HEK293 (cell line): ENCODE measurements around the gene TAGLN2.

Source experiments
- CTCF ChIA-PET: fragments of 350-600 bp; formaldehyde crosslinking; extraction: SDS; loops from one replicate; lab custom pipeline; 2021; ENCODE audit warnings: antibody characterized with exemption; lab: Yijun Ruan, JAX
- POLR2A ChIA-PET: fragments of 300-600 bp; formaldehyde crosslinking; extraction: SDS; loops from one replicate; lab custom pipeline; 2020; ENCODE audit warnings: antibody characterized with exemption, inconsistent platforms; lab: Yijun Ruan, JAX
- H3K27ac ChIP-seq: fragments of 200-500 bp; sonication (Bioruptor generic); 2 replicates; pipeline ENCODE4 v1.5.1; 2014; ENCODE audit warnings: low read depth, low read length, control low read depth, inconsistent platforms; ENCODE audit errors: extremely low read depth
- H3K36me3 ChIP-seq, 2 experiments: fragments of 200-500 bp in 1 of 2; sonication (Bioruptor generic) in 1 of 2; 1 replicate in 1 of 2; 2 replicates in 1 of 2; pipeline ENCODE4 v1.5.1; 2014 to 2017; ENCODE audit warnings: inconsistent platforms in 2 of 2, low read length in 2 of 2; ENCODE audit not compliant: control insufficient read depth in 2 of 2, insufficient read depth in 1 of 2
- H3K4me1 ChIP-seq: fragments of 200-500 bp; sonication (Bioruptor generic); 2 replicates; pipeline ENCODE4 v1.5.1; 2014; ENCODE audit warnings: mild to moderate bottlenecking, low read length, inconsistent platforms; ENCODE audit not compliant: control insufficient read depth, insufficient read depth
- H3K4me3 ChIP-seq: 2 replicates; pipeline ENCODE4 v1.5.1; 2011; ENCODE audit warnings: low read depth, mild to moderate bottlenecking, control low read depth, low read length, moderate library complexity
- H3K9me3 ChIP-seq: fragments of 200-500 bp; sonication (Bioruptor generic); 2 replicates; pipeline ENCODE4 v1.5.1; 2014; ENCODE audit warnings: low read depth, low read length, inconsistent platforms; ENCODE audit not compliant: control insufficient read depth, insufficient read depth
- EGR2 ChIP-seq: fragments of 450-650 bp; formaldehyde crosslinking; IDR thresholded peaks from 2 replicates; pipeline ENCODE4 v1.5.1; 2016; ENCODE audit warnings: low read depth, missing biosample characterization, missing genetic modification characterization
- GLIS1 ChIP-seq: fragments of 450-650 bp; formaldehyde crosslinking; IDR thresholded peaks from 2 replicates; pipeline ENCODE4 v1.5.1; 2016; ENCODE audit warnings: missing biosample characterization, missing genetic modification characterization
- PRDM4 ChIP-seq: fragments of 450-650 bp; formaldehyde crosslinking; IDR thresholded peaks from 2 replicates; pipeline ENCODE4 v1.5.1; 2017; ENCODE audit warnings: missing biosample characterization, missing genetic modification characterization
- TCF7L2 ChIP-seq: IDR thresholded peaks from 2 replicates; pipeline ENCODE4 v1.6.1; 2011; ENCODE audit warnings: low read depth, mild to moderate bottlenecking, inconsistent platforms, low read length, moderate library complexity, borderline replicate concordance
- ZBTB44 ChIP-seq: fragments of 450-650 bp; IDR thresholded peaks from 2 replicates; pipeline ENCODE4 v1.5.1; 2018; ENCODE audit warnings: missing biosample characterization, mild to moderate bottlenecking, missing genetic modification characterization
- ZFP37 ChIP-seq: fragments of 450-650 bp; formaldehyde crosslinking; IDR thresholded peaks from 2 replicates; pipeline ENCODE4 v1.5.1; 2016; ENCODE audit warnings: missing biosample characterization, missing genetic modification characterization
- ZFP41 ChIP-seq: fragments of 450-650 bp; formaldehyde crosslinking; IDR thresholded peaks from 2 replicates; pipeline ENCODE4 v1.5.1; 2016; ENCODE audit warnings: missing biosample characterization, missing genetic modification characterization, borderline replicate concordance
- ZNF10 ChIP-seq: fragments of 450-650 bp; formaldehyde crosslinking; IDR thresholded peaks from 2 replicates; pipeline ENCODE4 v1.5.1; 2017; ENCODE audit warnings: missing biosample characterization, missing genetic modification characterization
- ZNF112 ChIP-seq: fragments of 450-650 bp; formaldehyde crosslinking; IDR thresholded peaks from 2 replicates; pipeline ENCODE4 v1.5.0; 2017; ENCODE audit warnings: missing biosample characterization, missing genetic modification characterization
- ZNF140 ChIP-seq: fragments of 450-650 bp; formaldehyde crosslinking; IDR thresholded peaks from 2 replicates; pipeline ENCODE4 v1.5.1; 2016; ENCODE audit warnings: missing biosample characterization, missing genetic modification characterization
- ZNF155 ChIP-seq: fragments of 450-650 bp; formaldehyde crosslinking; IDR thresholded peaks from 2 replicates; pipeline ENCODE4 v1.5.1; 2016; ENCODE audit warnings: missing biosample characterization, missing genetic modification characterization
- ZNF16 ChIP-seq: fragments of 450-650 bp; formaldehyde crosslinking; IDR thresholded peaks from 2 replicates; pipeline ENCODE4 v1.5.1; 2016; ENCODE audit warnings: low read depth, missing biosample characterization, missing genetic modification characterization
- ZNF169 ChIP-seq: fragments of 450-650 bp; formaldehyde crosslinking; IDR thresholded peaks from 2 replicates; pipeline ENCODE4 v1.5.1; 2016; ENCODE audit warnings: missing biosample characterization, missing genetic modification characterization
- ZNF2 ChIP-seq: fragments of 450-650 bp; formaldehyde crosslinking; IDR thresholded peaks from 2 replicates; pipeline ENCODE4 v1.5.1; 2016; ENCODE audit warnings: missing biosample characterization, missing genetic modification characterization
- ZNF350 ChIP-seq: fragments of 450-650 bp; formaldehyde crosslinking; IDR thresholded peaks from 2 replicates; pipeline ENCODE4 v1.5.0; 2017; ENCODE audit warnings: missing biosample characterization, mild to moderate bottlenecking, missing genetic modification characterization
- ZNF366 ChIP-seq: fragments of 450-650 bp; formaldehyde crosslinking; conservative IDR thresholded peaks from 2 replicates; pipeline ENCODE4 v1.5.1; 2016; ENCODE audit warnings: missing biosample characterization, missing genetic modification characterization
- ZNF529 ChIP-seq: fragments of 450-650 bp; formaldehyde crosslinking; IDR thresholded peaks from 2 replicates; pipeline ENCODE4 v1.5.1; 2017; ENCODE audit warnings: missing genetic modification characterization, missing biosample characterization; ENCODE audit not compliant: insufficient replicate concordance
- ZNF600 ChIP-seq: fragments of 450-650 bp; formaldehyde crosslinking; IDR thresholded peaks from 2 replicates; pipeline ENCODE4 v1.5.1; 2016; ENCODE audit warnings: missing biosample characterization, missing genetic modification characterization
- ZNF624 ChIP-seq: fragments of 450-650 bp; formaldehyde crosslinking; IDR thresholded peaks from 2 replicates; pipeline ENCODE4 v1.5.1; 2017; ENCODE audit warnings: missing biosample characterization, missing genetic modification characterization
- TF ChIP-seq, protein P1 (sequence below): fragments of 450-650 bp; formaldehyde crosslinking; IDR thresholded peaks from 2 replicates; pipeline ENCODE4; 2016; ENCODE audit warnings: missing biosample characterization, missing genetic modification characterization
- TF ChIP-seq, protein P2 (sequence below): fragments of 450-650 bp; formaldehyde crosslinking; IDR thresholded peaks from 2 replicates; pipeline ENCODE4 v1.5.1; 2016; ENCODE audit warnings: missing biosample characterization, missing genetic modification characterization
- TF ChIP-seq, protein P3 (sequence below): fragments of 450-650 bp; IDR thresholded peaks from 2 replicates; pipeline ENCODE4 v1.5.1; 2018; ENCODE audit warnings: missing biosample characterization, missing genetic modification characterization

The TAGLN2 gene

GRCh38 chr1:159949981-159950381 is 24.7 kb upstream of the TAGLN2 start:
- ChIA-PET CTCF (interaction anchor here (10.8 kb wide), 1 partner anchor 57 kb away, joined by 87 read pairs; no protein-coding TSS in a partner anchor), POLR2A (no interaction called here)
- TF ChIP-seq ZNF10 (tag by site-specific recombination), result no peak
- H3K36me3 ChIP-seq, result no peaks in the 10 kb centered on the region
- H3K4me3 ChIP-seq, result no peak overlapping the region
- no peaks in the 10 kb centered on the region for H3K4me1 ChIP-seq
- no peaks in the 10 kb centered on the region for H3K9me3 ChIP-seq
- no peak overlapping the region for H3K27ac ChIP-seq

GRCh38 chr1:159949123-159949522 is 23.8 kb upstream of the TAGLN2 start:
- H3K4me1 ChIP-seq, result no peaks in the 10 kb centered on the region
- POLR2A ChIA-PET, result no interaction called here
- H3K36me3 ChIP-seq, result no peaks in the 10 kb centered on the region
- no peaks in the 10 kb centered on the region for H3K9me3 ChIP-seq
- TF ChIP-seq, protein P1, sequence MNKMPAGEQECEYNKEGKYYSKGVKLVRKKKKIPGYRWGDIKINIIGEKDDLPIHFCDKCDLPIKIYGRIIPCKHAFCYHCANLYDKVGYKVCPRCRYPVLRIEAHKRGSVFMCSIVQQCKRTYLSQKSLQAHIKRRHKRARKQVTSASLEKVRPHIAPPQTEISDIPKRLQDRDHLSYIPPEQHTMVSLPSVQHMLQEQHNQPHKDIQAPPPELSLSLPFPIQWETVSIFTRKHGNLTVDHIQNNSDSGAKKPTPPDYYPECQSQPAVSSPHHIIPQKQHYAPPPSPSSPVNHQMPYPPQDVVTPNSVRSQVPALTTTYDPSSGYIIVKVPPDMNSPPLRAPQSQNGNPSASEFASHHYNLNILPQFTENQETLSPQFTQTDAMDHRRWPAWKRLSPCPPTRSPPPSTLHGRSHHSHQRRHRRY (tag by site-specific recombination), result no peak
- TF ChIP-seq ZNF529 (tag by site-specific recombination) (no peak), GLIS1 (no peak), ZNF624 (tag by site-specific recombination) (no peak), ZNF140 (no peak), ZBTB44 (tag by site-specific recombination) (no peak), ZNF169 (tag by site-specific recombination) (no peak), PRDM4 (no peak)
- no peak overlapping the region for H3K27ac ChIP-seq
- no peak overlapping the region for H3K4me3 ChIP-seq
- CTCF ChIA-PET, result interaction anchor here (10.8 kb wide), 1 partner anchor 58 kb away, joined by 87 read pairs; no protein-coding TSS in a partner anchor

DNA sequence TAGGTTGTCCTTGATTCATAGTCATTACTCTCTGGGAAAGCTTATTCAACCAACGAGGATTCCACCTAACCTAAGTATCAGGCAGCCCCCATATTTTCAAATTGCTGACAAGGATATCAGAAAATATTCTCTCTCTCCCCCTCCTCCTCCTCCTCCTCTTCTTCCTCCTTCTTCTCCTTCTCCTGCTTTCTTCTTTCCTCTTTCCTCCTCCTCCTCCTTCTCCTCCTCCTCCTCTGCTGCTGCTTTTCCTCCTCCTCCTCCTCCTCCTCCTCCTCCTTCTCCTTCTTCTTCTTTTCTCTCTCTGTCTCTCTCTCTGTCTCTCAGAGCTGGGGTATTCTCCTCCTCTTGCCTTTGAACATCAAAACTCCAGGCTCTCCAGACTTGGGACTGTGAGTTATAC is 22.6 kb upstream of the TAGLN2 start:
- Histone ChIP-seq H3K36me3 (no peaks in the 10 kb centered on the region), H3K27ac (no peak overlapping the region), H3K4me3 (no peak overlapping the region), H3K9me3 (no peaks in the 10 kb centered on the region), H3K4me1 (no peaks in the 10 kb centered on the region)
- ChIA-PET POLR2A (no interaction called here), CTCF (interaction anchor here (0.7 to 10.8 kb wide), 3 partner anchors 59 to 1059 kb away, joined by 4 to 87 read pairs (median 6); no protein-coding TSS in a partner anchor)
- TF ChIP-seq ZNF350 (tag by site-specific recombination) (no peak), TCF7L2 (no peak), PRDM4 (no peak), ZNF600 (no peak), ZNF112 (tag by site-specific recombination) (no peak), ZNF366 (tag by site-specific recombination) (0 out of 2 replicates have a peak, but pooled peaks have one; percentile 12), ZNF2 (tag by site-specific recombination) (no peak), ZFP37 (no peak), ZNF16 (no peak), EGR2 (tag by site-specific recombination) (peak; percentile 96), ZNF155 (tag by site-specific recombination) (no peak), ZFP41 (tag by site-specific recombination) (no peak)
- TF ChIP-seq, protein P2, sequence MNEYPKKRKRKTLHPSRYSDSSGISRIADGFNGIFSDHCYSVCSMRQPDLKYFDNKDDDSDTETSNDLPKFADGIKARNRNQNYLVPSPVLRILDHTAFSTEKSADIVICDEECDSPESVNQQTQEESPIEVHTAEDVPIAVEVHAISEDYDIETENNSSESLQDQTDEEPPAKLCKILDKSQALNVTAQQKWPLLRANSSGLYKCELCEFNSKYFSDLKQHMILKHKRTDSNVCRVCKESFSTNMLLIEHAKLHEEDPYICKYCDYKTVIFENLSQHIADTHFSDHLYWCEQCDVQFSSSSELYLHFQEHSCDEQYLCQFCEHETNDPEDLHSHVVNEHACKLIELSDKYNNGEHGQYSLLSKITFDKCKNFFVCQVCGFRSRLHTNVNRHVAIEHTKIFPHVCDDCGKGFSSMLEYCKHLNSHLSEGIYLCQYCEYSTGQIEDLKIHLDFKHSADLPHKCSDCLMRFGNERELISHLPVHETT, result no peak
- TF ChIP-seq, protein P3, sequence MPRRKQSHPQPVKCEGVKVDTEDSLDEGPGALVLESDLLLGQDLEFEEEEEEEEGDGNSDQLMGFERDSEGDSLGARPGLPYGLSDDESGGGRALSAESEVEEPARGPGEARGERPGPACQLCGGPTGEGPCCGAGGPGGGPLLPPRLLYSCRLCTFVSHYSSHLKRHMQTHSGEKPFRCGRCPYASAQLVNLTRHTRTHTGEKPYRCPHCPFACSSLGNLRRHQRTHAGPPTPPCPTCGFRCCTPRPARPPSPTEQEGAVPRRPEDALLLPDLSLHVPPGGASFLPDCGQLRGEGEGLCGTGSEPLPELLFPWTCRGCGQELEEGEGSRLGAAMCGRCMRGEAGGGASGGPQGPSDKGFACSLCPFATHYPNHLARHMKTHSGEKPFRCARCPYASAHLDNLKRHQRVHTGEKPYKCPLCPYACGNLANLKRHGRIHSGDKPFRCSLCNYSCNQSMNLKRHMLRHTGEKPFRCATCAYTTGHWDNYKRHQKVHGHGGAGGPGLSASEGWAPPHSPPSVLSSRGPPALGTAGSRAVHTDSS (tag by site-specific recombination), result peak; percentile 77
